HG03520 (cell line): ENCODE data around the gene COLQ.
"Not testable (repeated sequence)": the region's sequence is repeated elsewhere in the genome, so short reads cannot be mapped to it uniquely, and the experiment has no call there.

Source experiments
- ATAC-seq: cut with Tn5 transposase; IDR thresholded peaks from one replicate; pipeline ENCODE4 v1.9.1; 2021; ENCODE audit warnings: mild to moderate bottlenecking, moderate library complexity; ENCODE audit not compliant: unreplicated experiment

The COLQ gene

DNA sequence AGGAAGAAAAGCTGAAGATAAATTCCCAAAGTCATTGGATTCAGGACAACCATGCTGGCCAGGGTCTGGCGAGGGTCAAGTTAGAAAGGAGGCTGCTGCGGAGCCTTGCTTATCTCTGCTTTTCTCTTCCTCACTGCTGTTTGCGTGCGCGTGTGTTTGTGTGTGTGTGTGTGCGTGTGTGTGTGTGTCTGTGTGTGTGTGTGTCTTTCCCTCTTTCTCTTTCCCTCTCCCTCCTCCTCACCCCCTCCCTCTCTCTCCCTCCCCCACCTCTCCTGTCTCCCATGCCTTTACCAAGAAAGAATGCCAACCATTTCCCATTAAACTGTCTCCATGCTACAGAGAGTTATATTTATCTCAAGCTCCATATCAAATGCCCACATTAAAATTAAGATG, at the start of gene COLQ:
Gene COLQ, minus strand, starts transcription at position 134 of the 393 bp plus-strand sequence. Its CDS starts 81 bp downstream, at position 53.
- no peak for ATAC-seq

DNA sequence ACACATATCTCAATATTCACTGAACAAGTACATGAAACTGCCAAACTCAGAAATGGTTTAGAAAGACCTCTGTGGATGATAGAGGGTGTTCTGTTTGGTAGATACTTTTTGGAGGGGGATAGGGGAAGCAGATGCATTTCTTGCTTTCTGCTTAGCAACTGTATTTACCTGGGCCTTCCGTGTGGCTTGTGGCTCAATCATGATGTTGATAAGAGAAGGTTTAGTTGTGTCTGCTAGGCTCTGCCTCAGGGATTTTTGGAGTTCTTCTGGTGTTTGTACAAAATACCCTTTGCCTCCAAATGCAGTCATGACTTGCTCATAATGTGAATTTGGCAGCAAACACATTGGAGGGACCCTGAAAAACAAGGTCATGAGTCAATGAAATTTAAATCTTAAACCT, 41.7 kb upstream of the COLQ start:
- ATAC-seq = no peak

DNA sequence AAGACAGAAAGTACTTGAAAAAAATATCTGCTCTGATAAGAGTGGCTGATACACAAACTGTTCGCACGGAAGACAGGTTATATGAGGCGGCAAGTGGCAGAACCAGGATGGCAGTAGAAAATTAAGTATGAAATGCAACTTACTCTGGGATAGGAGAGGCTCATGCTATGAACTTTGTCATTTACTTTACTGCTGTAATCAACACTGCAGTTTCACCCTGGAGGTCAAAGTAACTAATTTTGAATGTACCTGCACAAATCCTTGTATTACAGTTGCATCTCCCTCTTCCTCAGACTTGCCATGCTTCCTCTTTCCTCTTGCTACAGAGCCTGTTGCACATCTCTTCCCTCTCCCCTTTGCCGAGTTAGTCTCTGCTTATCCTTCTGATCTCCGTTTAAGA, 41.1 kb upstream of the COLQ start:
- ATAC-seq = no peak

DNA sequence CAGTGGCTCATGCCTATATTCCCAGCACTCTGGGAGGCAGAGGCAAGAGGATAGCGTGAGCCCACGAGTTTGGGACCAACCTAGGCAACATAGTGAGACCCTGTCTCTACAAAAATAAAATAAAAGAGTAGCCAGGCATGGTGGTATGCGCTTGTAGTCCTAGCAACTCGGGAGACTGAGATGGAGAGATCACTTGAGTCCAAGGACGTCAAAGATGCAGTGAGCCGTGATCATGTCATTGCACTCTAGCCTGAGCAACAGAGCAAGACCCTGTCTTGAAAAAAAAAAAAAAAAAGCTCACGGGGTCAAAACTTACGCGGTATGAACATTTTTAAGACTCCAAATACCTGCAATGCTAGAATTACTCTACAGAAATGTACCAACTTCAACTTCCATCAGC, 37.1 kb upstream of the COLQ start:
- no peak for ATAC-seq

DNA sequence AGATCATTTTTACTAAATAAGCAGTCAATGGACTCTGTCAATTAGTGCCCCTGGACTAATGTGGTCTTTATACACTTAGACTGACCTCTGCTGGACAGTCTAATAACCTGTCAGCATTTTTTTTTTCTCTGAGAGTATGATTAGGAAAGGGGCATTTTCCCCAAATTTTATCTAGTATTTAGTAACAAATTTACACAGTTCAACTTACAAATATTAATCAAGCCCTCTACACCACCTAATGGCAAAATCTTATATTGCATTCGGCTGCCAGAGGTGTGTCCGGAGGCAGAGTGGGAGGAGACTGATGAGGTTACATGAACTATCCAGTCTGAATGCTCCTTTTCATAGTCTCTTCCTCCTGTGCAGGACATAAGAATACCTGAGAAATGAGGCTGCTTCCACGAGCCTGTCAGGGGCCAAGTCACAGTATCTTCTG, 36.0 kb upstream of the COLQ start:
- peak; percentile 72 for ATAC-seq

DNA sequence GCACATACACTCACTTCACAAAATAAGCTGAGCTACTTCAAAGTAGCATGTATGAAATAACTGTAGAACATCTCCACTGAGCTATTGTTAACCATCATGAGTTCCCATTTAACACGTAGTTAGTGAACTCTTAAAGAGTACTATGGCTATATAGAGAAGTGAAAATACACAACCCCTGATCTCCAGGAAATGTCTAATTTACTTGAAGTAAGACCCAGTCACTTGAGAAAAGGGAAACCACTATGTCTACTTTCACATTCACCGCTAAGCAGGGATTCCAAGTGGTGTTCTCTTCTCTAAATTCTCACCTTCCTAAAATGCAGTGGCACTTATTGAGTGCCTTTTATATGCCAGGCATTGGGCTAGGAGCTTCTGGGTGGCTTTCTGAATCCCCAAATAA, 35.0 kb upstream of the COLQ start:
- peak; percentile 86 for ATAC-seq

DNA sequence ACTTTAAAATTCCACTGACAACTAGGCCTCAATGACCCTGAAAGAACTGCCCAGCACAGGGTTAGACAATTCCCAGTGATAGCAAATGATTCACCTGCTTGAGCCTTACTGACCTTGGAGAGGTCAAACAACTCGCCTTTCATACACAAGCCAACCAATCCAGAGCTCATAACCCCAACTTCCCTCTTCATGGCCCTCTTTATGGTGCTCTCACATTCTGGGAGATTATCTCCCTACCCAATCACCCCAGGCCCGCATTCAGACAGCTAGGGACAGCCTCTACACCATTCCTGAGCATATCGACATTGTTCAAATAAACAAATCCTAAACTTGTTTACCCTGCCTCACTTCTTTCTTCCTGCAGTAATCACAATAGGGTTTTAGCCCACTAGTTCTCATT, 32.2 kb upstream of the COLQ start:
- ATAC-seq = no peak

DNA sequence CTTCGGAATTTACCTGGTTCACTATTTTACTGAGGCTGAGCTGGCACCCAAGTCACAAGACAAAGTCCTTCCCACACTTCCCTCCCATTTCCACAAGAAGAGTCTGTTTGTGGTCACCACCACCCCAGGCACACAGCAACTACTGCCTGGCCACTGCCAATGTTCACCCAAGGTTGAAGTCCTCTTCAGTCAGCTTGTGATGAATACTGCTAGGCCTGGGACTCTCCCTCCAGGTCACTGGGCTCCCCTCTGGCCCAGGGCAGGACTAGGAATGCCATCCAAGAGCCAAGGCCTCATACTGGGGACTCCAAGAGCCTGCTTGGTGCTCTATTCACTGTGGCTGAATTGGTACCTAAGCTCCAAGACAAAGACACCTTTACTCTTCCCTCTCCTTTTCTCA, 30.4 kb upstream of the COLQ start:
- no peak for ATAC-seq

DNA sequence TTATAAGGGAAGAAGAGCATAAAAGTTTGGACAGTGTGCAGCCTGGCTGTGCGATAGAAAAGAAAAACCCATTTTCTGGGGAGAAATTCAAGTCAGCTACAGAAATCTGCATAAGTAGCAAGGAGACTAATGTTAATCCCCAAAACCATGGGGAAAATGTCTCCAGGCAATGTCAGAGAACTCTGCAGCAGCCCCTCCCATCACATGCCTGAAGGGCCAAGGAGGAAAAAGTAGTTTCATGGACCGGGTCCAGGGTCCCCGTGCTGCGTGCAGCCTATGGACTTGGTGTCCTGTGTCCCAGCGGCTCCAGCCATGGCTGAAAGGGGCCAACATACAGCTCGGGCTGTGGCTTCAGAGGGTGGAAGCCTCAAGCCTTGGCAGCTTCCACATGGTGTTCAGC, 28.3 kb upstream of the COLQ start:
- ATAC-seq = no peak

DNA sequence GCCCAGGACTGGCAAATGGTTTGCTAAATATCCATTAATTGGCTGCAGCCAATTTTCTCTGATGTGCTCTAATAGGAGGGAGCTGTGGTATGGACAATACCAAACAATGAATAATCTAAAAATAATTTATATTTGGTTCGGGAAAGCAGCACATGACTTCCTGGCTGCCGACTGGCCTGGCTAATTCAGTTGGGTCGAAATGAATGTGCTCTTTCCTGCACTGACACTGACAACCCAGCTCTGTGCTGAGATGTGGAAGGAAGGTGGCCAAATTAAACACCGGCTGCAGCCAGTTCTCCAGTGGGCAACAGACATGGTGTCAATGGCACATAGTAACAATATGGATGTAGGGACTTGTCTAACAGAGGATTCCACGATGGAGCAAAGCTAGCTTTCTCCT, 21.1 kb upstream of the COLQ start:
- ATAC-seq = no peak

DNA sequence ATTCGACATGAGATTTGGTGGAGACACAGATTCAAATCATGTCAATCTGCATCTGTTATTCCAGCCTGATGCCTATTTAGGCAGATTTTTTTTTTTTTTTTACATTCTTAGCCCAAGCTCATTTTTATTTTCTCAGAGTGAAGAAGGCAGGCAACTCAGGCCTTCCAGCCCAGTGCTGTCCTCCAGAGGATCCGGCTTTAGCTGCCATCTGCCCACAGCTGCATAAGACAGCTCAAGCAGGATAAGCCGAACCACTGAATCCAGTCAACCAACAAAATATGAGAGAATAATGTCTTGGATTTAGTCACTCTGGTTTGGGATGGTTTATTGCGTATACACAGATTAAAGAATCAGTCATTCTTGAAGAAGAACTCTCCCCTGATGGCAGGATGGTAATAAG, 19.9 kb upstream of the COLQ start:
- ATAC-seq = no peak

DNA sequence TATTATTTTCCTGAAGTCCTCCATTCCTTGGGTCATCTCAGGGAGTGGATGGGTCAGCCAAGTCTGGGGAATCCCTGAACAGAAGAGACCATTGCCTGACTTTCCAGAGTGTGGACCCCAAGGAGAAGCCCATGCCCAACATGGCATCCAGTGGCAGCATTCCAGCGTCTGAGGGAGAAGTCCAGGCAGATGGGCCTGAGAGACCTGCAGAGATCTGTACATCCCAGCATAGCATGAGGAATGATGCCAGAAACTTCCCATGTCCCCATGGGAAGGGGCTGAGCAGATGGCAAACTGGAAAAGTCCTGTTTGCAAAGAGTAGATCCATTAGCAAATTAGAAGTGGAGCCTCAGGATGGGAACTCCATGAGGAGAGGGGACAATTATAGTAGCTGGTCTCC, 17.6 kb upstream of the COLQ start:
- ATAC-seq = no peak

DNA sequence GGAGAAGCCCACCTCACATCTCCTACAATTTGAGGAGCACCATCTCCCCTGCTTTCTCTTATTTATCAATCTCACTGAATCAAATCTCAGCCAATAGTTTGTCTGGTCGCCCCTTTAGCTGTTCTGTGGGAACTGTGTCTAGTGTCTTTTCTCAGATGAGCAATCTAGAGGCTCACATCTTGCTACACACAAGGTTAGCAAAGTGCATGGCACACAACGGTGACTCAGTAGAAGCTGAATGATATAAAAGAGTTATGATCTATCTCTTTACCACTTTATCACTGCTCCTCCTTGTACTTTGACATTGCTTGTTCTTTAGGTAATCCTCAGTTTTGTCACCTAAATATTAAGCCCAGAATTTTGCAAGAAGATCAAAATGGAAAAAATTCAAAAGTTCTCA, 16.8 kb upstream of the COLQ start:
- ATAC-seq = no peak

DNA sequence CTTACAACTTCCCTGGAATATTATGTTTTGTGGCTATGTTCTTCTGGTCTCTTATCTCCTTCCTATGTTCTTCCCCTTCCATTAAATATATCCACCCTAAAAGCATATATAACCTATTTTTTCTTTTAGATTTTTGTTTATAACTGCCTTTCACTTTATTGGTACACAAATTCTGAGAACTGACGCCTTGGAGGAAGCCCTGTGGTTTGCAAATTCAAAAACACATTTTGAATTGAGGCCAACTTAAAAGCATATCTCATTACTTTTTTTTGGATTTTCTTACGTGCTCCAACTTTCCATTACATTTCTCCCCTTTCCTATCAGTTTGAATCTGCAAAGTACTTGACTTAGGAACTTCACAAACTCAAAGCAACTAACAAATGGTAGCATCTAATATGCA, 15.3 kb upstream of the COLQ start:
- ATAC-seq = no peak

DNA sequence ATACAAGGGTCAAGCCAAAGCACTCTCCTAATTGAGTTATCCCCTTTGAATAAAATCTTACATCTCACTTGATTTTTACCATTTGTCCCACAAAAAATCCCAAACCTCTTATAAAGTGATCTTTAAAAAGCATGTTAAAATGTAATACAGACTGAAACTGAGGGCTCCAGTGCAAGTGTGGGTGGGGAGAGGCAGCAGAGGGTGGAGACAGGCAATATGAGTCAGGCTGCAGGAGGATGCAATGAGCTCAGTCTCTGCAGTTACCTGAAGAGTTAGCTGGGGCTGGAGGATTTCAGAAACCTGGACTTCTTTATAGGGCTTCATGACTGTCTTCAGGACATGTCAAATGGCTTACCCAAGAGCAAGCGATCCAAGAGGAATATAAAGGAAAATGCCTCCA, 14.2 kb upstream of the COLQ start:
- ATAC-seq = no peak

DNA sequence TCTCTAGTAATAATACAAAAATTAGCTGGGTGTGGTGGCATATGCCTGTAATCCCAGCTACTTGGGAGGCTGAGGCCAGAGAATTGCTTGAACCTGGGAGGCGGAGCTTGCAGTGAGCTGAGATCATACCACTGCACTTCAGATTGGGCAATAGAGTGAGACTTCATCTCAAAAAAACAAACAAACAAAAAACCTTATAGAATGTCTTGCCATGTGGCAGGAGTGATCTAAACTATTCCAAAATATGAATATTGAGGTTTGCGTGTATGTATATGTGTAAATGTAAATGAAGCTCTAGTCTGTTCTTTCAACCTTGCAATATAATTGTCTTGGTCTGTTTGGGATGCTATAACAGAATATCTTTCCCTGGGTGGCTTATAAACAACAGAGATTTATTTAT, 11.1 kb upstream of the COLQ start:
- ATAC-seq = not testable (repeated sequence)

DNA sequence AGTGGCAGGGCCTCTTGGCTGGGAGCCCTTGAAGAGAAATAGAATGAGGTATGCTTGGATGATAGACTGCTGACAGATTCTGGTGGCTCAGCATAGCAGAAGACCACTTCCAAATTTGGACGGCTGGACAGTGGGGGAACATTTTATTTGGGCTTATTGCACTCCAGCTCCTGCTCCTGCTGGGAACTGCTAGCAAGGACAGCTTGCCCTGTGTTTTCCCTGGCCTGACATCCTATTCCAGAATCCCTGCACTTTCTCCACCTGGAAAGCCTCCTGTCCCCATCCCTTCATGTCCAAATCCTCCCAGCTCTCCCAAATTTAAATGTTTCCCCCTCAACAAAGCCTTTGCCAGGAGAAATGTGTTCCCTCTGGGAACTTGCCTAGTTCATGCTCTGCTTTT, 9.8 kb upstream of the COLQ start:
- no peak for ATAC-seq

DNA sequence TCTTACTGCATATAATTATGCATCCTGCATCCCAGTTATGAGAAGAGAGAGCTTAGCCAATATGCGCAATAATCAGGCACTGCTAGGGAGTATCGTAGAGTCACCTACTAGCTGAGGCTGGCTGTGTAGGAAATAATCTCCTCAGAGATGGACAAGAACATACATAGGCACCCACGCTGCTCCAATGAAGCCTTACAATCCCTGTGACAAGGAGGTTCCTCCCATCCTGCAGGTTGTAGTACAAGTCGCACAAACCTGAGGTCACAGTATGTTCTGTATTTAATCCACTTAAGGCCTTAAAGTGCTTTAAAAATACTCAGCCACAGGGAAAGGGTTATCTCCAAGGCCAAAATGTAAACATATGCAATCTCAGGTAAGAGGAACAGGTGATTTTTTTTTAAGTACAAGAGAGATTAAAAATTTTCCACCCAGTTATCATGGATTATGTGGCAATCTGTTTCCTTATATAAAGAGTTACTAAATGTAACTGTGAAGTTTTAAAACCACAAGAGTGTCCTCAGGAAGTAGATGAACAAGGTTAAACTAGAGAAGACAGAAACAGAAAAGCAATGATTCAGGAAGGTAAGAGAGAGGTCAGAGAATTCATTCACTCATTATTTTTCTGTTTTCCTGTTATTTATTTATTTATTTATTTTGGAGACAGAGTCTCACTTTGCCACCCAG, 7.5 kb upstream of the COLQ start:
- ATAC-seq = no peak

DNA sequence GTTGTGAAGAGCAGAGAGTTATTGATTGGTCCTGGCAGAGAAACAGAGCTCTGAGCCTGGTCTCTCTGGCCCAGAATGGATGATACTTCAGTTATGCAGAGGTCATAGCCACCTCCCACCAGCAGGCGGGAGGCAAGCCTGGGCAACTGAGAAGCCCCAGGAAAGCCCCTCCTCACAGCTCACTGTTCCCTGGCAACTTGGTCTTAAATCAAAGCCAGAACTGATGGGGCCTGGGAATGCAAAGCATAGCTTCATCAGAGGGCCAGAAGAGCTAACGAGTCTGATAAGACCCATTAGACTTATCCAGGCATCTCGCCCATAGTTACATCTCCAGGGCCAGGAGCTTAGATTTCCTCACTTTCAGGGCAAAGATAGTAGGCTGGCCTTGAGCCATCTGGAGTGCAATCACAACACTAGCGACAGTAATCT, 5.5 kb upstream of the COLQ start:
- peak; percentile 55 for ATAC-seq

DNA sequence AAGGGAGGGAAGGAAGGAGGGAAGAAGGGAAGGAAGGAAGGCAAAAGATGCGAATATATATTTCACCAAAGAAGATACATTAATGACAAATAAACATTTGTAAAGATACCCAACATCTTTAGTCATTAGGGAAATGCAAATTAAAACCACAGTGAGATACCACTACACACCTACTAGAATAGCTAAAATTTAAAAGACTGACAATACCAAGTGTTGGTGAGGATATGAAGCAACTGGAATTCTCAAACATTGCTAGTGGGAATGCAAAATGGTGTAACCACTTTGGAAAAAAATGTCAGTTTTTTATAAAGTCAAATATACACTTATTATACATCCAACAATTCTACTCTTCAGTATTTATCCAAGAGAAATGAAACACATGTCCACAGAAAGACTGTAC, 4.3 kb upstream of the COLQ start:
- no peak for ATAC-seq

DNA sequence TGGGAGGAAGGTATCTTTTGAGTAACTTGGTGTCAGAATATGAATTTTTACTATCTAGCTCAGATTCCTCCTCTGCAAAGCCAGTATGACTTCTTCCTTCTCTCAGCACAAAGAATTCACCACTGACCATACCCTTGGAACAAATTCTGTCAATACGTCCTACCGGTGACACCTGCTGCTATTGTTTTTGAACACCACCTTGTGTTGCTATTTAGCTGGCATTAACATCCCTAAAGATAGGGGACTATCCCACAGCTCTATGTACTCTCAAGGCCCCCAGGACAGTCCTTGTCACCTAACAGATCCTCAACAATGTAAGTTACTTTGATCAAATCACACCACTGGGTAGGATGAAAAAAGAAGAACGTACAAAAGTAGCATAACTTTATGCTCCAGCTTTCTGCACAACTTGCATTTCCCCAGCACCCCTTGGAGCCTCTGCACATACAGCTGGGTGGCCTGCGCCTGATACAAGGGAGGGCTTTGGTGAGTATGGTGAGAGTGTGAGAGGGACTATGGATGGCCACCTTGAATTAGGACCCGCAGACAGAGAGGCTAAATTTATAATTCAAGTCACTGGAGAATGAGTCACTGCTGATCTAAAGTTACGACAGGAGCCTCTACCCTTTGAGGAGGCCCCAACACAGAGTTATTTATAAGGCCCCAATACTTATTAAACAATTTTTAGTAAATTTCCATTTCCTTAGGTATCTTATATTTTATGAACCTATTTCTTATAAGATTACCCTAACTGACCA, 2.3 kb upstream of the COLQ start:
- no peak for ATAC-seq

DNA sequence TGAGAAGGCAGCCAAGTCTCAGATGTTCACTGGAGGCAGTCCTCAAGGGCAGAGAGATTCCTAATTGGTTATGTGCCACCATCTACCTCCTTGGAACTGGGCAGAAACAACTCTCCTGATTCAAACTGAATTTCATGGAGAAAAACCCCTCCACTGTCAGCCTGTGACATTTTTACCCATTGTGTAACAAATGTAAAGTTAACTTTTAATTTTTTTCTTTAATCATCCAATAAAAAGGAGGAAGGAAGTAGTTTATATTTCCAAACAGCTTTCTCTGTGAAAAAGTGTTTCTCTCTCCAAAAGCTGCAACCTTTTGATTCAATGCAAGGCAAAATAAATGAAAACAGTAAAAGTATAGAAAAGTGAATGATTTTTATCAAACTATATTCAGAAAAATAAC, 510 bp upstream of the COLQ start:
- ATAC-seq = no peak
